ENCODE measurements around the gene C5orf58.

C5orf58 gene

GRCh38 chr5:170192829-170193228 is 40.0 kb upstream of the C5orf58 start:
- Histone ChIP-seq H2AFZ (ENCODE audit: low read length) (no peak overlapping the region), H3K4me2 (ENCODE audit: low read depth, low read length) (no peak overlapping the region), H3K9me3 (replicated peaks; ENCODE audit: insufficient read depth, low read length) (no peaks in the 10 kb centered on the region), H3K9me2 (replicated peaks; ENCODE audit: insufficient read depth, low read length) (no peaks in the 10 kb centered on the region), H3K4me1 (ENCODE audit: low read length) (no peaks in the 10 kb centered on the region), H3K4me3 (ENCODE audit: low read length) (no peak overlapping the region), H3F3A (ENCODE audit: insufficient read depth, low read length) (no peaks in the 10 kb centered on the region), H3K9ac (ENCODE audit: low read length) (no peak overlapping the region), H4K20me1 (ENCODE audit: insufficient read depth, low read length) (no peaks in the 10 kb centered on the region), H3K36me3 (replicated peaks; ENCODE audit: insufficient read depth, low read length) (no peaks in the 10 kb centered on the region), H3K27me3 (replicated peaks; ENCODE audit: insufficient read depth, low read length) (no peaks in the 10 kb centered on the region), H3K27ac (ENCODE audit: low read length) (no peak overlapping the region), H3K79me2 (ENCODE audit: low read length) (no peaks in the 10 kb centered on the region)
- DNase-seq: no peak
- TF ChIP-seq EZH2 (optimal IDR thresholded peaks at IDR 0.05; ENCODE audit: low read depth, low read length) (no peak), CTCF (IDR thresholded peaks at IDR 0.05; ENCODE audit: low read length) (no peak), EZH2phosphoT487 (IDR thresholded peaks at IDR 0.05; ENCODE audit: low read length) (no peak)

- Histone ChIP-seq H3K4me2 (ENCODE audit: low read depth, low read length) (no peak overlapping the region), H3K9ac (ENCODE audit: low read length) (no peak overlapping the region), H3K79me2 (ENCODE audit: low read length) (no peaks in the 10 kb centered on the region), H3K4me3 (ENCODE audit: low read length) (no peak overlapping the region), H3K4me1 (ENCODE audit: low read length) (no peaks in the 10 kb centered on the region), H2AFZ (ENCODE audit: low read length) (no peak overlapping the region), H4K20me1 (ENCODE audit: insufficient read depth, low read length) (no peaks in the 10 kb centered on the region), H3K9me3 (replicated peaks; ENCODE audit: insufficient read depth, low read length) (no peaks in the 10 kb centered on the region), H3F3A (ENCODE audit: insufficient read depth, low read length) (no peaks in the 10 kb centered on the region), H3K27ac (ENCODE audit: low read length) (no peak overlapping the region), H3K36me3 (replicated peaks; ENCODE audit: insufficient read depth, low read length) (no peaks in the 10 kb centered on the region), H3K27me3 (replicated peaks; ENCODE audit: insufficient read depth, low read length) (no peaks in the 10 kb centered on the region), H3K9me2 (replicated peaks; ENCODE audit: insufficient read depth, low read length) (no peaks in the 10 kb centered on the region)
- TF ChIP-seq CTCF (IDR thresholded peaks at IDR 0.05; ENCODE audit: low read length): no peak
- no peak for TF ChIP-seq EZH2 (optimal IDR thresholded peaks at IDR 0.05; ENCODE audit: low read depth, low read length)
- TF ChIP-seq EZH2phosphoT487 (IDR thresholded peaks at IDR 0.05; ENCODE audit: low read length): no peak
- DNase-seq: no peak
Measured at GRCh38 chr5:170195961-170196360, 36.8 kb upstream of the C5orf58 start.

- Histone ChIP-seq H3K4me3 (ENCODE audit: low read length) (no peak overlapping the region), H3K79me2 (ENCODE audit: low read length) (no peaks in the 10 kb centered on the region), H3K9me3 (replicated peaks; ENCODE audit: insufficient read depth, low read length) (no peaks in the 10 kb centered on the region), H3K4me2 (ENCODE audit: low read depth, low read length) (no peak overlapping the region), H4K20me1 (ENCODE audit: insufficient read depth, low read length) (no peaks in the 10 kb centered on the region), H3K9me2 (replicated peaks; ENCODE audit: insufficient read depth, low read length) (no peaks in the 10 kb centered on the region), H3K27me3 (replicated peaks; ENCODE audit: insufficient read depth, low read length) (no peaks in the 10 kb centered on the region), H3K36me3 (replicated peaks; ENCODE audit: insufficient read depth, low read length) (no peaks in the 10 kb centered on the region), H3K9ac (ENCODE audit: low read length) (no peak overlapping the region), H3F3A (ENCODE audit: insufficient read depth, low read length) (no peaks in the 10 kb centered on the region), H2AFZ (ENCODE audit: low read length) (no peak overlapping the region), H3K4me1 (ENCODE audit: low read length) (no peaks in the 10 kb centered on the region), H3K27ac (ENCODE audit: low read length) (no peak overlapping the region)
- DNase-seq: no peak
- TF ChIP-seq EZH2phosphoT487 (IDR thresholded peaks at IDR 0.05; ENCODE audit: low read length) (no peak), CTCF (IDR thresholded peaks at IDR 0.05; ENCODE audit: low read length) (no peak), EZH2 (optimal IDR thresholded peaks at IDR 0.05; ENCODE audit: low read depth, low read length) (no peak)
Measured at GRCh38 chr5:170200876-170201275, 31.9 kb upstream of the C5orf58 start.
